ENCODE results near the gene KHSRP. TPM values are rescaled to one million over a fixed set of nuclear protein-coding genes. Genes with fewer than 3 reads are reported as not detected.

Gene KHSRP
- total and polyA plus RNA-seq, 2 of the 4 experiments (the other 2 are of a cell fraction): 31.9 to 93.7 TPM

GRCh38 chr19:6393074-6393982 lies 31.3 kb downstream of the KHSRP start, which contains the start of gene GTF2F1 (continued):
- TF ChIP-seq USF2 (IDR thresholded peaks at IDR 0.05; ENCODE audit: low read depth, low read length): no peak
- no peak for TF ChIP-seq NFE2L2 (IDR thresholded peaks at IDR 0.05; ENCODE audit: low read depth, low read length)
- TF ChIP-seq MXI1 (IDR thresholded peaks at IDR 0.05; ENCODE audit: borderline replicate concordance, low read depth, low read length): peak; percentile 11; the same call in 1 of the 2 replicates

Data from IMR-90 (cell line).